Astrocyte of the cerebellum (primary cell): Measurements from ENCODE around the gene GRK2.

ENCODE experiments used
- DNase-seq: peaks from one replicate; pipeline ENCODE4 v3.0.0-alpha.2; 2011; ENCODE audit warnings: low read depth
- H3K4me3 ChIP-seq: 2 replicates; pipeline ENCODE4 v1.5.1; 2011; ENCODE audit warnings: mild to moderate bottlenecking, low read depth, low read length, moderate library complexity
- CTCF ChIP-seq: IDR thresholded peaks from 2 replicates; pipeline ENCODE4 v1.5.1; 2012; ENCODE audit warnings: low read length, low read depth, moderate library complexity, mild to moderate bottlenecking; ENCODE audit errors: missing control alignments
- in situ Hi-C: cut with HindIII; loops from 2 replicates; pipeline ENCODE4 v1.10.0; 2017; ENCODE audit warnings: low sequenced_read_pairs

GRK2 gene

GRCh38 chr11:67245046-67245445 is 21.2 kb upstream of the GRK2 start:
- no peak for DNase-seq
- TF ChIP-seq CTCF: no peak
- in situ Hi-C loops: no loop called here
- H3K4me3 ChIP-seq: no peak overlapping the region

- DNase-seq: no peak
- no peak overlapping the region for H3K4me3 ChIP-seq
- TF ChIP-seq CTCF: no peak
- in situ Hi-C loops: no loop called here
Measured at GRCh38 chr11:67247946-67248550, 18.2 kb upstream of the GRK2 start.

- in situ Hi-C loops: no loop called here
- TF ChIP-seq CTCF: no peak
- no peak overlapping the region for H3K4me3 ChIP-seq
Measured at GRCh38 chr11:67248653-67249052, 17.6 kb upstream of the GRK2 start.

GRCh38 chr11:67250059-67251043 is 15.9 kb upstream of the GRK2 start:
- TF ChIP-seq CTCF: no peak
- in situ Hi-C loops: loop anchor here (10.0 kb wide), 2 partner anchors 64 to 76 kb away; no protein-coding TSS in a partner anchor
- no peak overlapping the region for H3K4me3 ChIP-seq
- DNase-seq: no peak

More at GRCh38 chr11:67248653-67249052, 17.6 kb upstream of the GRK2 start:
- no peak for DNase-seq

GRCh38 chr11:67251841-67252240 is 14.4 kb upstream of the GRK2 start:
- in situ Hi-C loops: loop anchor here (10.0 kb wide), 2 partner anchors 63 to 77 kb away; no protein-coding TSS in a partner anchor
- TF ChIP-seq CTCF: no peak
- DNase-seq: no peak
- no peak overlapping the region for H3K4me3 ChIP-seq

- no peak overlapping the region for H3K4me3 ChIP-seq
- in situ Hi-C loops: loop anchor here (10.0 kb wide), 2 partner anchors 62 to 78 kb away; no protein-coding TSS in a partner anchor
- DNase-seq: no peak
- peak; percentile 48 for TF ChIP-seq CTCF
Measured at GRCh38 chr11:67252831-67253239, 13.4 kb upstream of the GRK2 start.
